Activated CD4-positive, CD25-positive, alpha-beta regulatory T cell (primary cell): ENCODE data around the gene KRT78.

Source experiments
- DNase-seq, 4 experiments: peaks; one replicate each; lab custom pipeline; 2025; lab: John Stamatoyannopoulos, UW

KRT78 gene

GRCh38 chr12:52838609-52839435 lies 10.0 kb downstream of the KRT78 start:
- no peak for DNase-seq

- DNase-seq, result no peak
Measured at GRCh38 chr12:52837781-52838608, 10.8 kb downstream of the KRT78 start.

GRCh38 chr12:52837413-52837741 lies 11.4 kb downstream of the KRT78 start:
- no peak for DNase-seq

GRCh38 chr12:52836491-52837412 lies 12.0 kb downstream of the KRT78 start:
- no peak for DNase-seq

GRCh38 chr12:52836042-52836466 lies 12.7 kb downstream of the KRT78 start:
- DNase-seq, result no peak

GRCh38 chr12:52835271-52836041 lies 13.3 kb downstream of the KRT78 start:
- DNase-seq, result no peak

GRCh38 chr12:52834727-52835001 lies 14.1 kb downstream of the KRT78 start:
- no peak for DNase-seq

- no peak for DNase-seq
Measured at GRCh38 chr12:52833922-52834726, 14.7 kb downstream of the KRT78 start, which contains the start of gene KRT79. Gene KRT79 (minus strand): TSS chr12:52834311. CDS start chr12:52834260, 51 bp downstream.

GRCh38 chr12:52832985-52833905 lies 15.5 kb downstream of the KRT78 start:
- DNase-seq, result no peak

- no peak for DNase-seq
Measured at GRCh38 chr12:52832451-52832850, 16.3 kb downstream of the KRT78 start.

- no peak for DNase-seq
Measured at GRCh38 chr12:52831251-52831650, 17.5 kb downstream of the KRT78 start.

GRCh38 chr12:52829986-52830770 lies 18.6 kb downstream of the KRT78 start:
- DNase-seq, result no peak

- no peak for DNase-seq
Measured at GRCh38 chr12:52828591-52829021, 20.2 kb downstream of the KRT78 start.

GRCh38 chr12:52828156-52828555 lies 20.6 kb downstream of the KRT78 start:
- DNase-seq, result no peak

- DNase-seq, result no peak
Measured at GRCh38 chr12:52827499-52828090, 21.2 kb downstream of the KRT78 start.

- no peak for DNase-seq
Measured at GRCh38 chr12:52826611-52827498, 21.9 kb downstream of the KRT78 start.

- DNase-seq, result no peak
Measured at GRCh38 chr12:52825961-52826360, 22.8 kb downstream of the KRT78 start.
